NCI-H146 treated with DMSO at 0.1 percent for 48 hours (cell line): ENCODE measurements around the gene RELN.

Experiments used
- DNase-seq: peaks from one replicate; lab custom pipeline; 2025; ENCODE audit not compliant: unreplicated experiment; lab: John Stamatoyannopoulos, UW

RELN gene

DNA sequence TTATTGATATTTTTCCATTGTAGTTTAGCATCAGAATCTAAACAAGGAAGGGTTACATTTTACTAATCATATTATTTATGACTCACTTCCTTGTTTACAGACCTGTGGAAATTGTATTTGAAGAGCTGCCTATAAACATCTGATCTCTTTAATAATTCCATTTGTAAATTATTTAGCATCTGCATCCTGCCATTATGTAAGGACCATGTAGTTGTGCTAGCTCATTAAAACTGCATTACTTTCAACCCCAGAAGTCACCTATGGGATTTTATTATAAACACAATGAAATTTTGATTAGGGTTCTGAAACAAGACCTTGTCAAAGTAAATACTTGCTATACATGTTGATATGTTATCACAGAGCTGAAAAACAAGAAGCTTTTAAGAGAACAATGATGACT, 396.6 kb downstream of the RELN start:
- DNase-seq, result no peak

- DNase-seq, result no peak
Observed at GRCh38 chr7:103592187-103592586, 397.3 kb downstream of the RELN start.

DNA sequence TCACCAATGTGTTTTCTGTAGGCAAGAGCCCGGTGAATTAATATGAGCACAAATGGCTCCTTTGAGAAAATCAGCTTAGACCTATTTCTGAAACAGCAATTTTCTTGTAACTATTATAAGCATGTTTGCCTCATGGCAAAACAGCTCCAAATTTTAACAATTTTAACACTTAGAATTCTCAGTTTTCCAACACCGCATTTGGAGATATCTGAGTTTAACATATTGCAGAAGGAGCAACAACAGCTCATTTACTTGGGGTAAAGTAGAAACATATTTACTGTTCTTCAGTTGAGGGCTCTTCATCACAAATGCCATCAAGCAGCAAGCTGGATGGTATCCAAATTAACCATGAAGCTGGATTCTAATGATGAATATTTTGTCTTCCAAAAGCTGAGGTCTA, 409.4 kb downstream of the RELN start:
- DNase-seq, result no peak

GRCh38 chr7:103577059-103577458, 412.4 kb downstream of the RELN start:
- no peak for DNase-seq

DNA sequence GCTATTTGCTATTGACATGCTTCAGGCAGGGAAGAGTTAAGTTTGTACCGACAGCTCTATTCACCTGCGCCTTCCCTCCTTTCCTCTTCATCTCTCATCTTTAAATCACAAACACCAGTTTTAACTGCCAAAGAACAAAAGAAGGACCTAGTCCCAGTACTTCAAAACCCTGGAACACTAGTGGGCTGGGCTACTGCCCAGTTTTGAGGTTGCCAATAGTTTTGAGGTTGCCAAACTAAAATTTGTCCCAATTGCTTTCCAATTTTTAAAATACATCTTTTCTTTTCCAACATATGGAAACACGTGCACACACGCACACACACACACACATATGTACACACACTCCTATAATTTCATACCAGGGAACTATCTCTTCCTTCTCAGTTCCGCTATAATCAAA, 412.8 kb downstream of the RELN start:
- no peak for DNase-seq

GRCh38 chr7:103574576-103574975, 414.9 kb downstream of the RELN start:
- DNase-seq, result no peak

- peak; percentile 21 for DNase-seq
Observed at GRCh38 chr7:103573479-103574058, 415.9 kb downstream of the RELN start.

GRCh38 chr7:103571586-103571985, 417.9 kb downstream of the RELN start:
- no peak for DNase-seq

GRCh38 chr7:103569621-103570305, 419.7 kb downstream of the RELN start:
- DNase-seq, result no peak

DNA sequence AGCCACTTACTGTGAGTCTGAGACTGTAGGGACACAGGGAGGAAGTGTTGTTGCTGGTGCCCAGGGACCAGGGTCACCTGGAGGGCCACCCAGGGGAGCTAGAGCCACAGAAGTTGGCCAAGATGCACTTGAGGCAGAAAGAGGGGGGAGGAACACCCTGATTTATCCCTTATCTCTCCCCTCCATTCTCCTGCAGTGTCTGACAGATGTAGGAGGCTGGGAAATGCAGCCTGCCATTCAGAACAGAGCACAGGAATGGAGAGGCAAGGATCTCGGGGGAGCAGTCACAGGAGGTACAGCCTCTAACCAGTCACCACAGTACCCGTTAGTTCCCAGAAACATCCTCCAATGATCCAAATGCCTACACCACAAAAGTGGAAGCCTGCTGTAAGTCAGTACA, 425.0 kb downstream of the RELN start:
- DNase-seq, result no peak

DNA sequence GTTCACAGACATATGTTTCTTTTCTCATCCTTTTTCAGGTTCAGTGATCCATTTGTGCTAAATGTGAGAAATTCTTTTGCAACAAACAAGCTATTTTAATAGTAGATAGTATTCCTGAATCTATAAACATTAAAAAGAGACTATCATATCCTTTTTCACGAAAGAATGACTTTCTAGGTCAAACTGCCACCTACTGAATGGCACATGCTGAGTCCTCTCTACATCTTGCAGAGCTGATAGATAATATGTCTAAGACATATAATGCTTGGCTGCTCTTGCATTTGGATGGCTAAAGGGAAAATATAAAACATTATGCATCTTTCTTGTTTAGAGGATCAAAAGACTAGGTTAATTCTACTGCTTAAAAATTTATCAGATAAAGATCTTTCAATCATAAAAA, 429.3 kb downstream of the RELN start:
- no peak for DNase-seq

DNA sequence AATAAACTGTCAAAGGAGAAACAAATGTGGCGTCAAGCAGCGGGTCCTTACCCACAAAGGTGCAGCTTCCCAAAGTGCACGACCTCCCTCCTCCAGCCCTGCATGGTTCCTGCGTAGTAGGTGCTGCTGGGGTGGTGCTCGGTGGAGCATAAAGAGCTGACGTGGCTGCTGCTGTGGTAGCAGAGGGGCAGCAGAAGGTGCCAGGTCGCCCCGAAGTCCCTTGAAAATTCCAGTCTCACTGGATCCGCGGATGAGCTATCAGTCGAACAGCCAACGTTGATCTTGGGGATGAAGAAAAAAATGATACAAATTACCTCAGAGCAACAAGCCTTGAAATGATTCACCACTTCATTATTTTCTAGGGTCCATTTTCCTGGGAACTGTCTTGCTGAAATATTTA, 438.4 kb downstream of the RELN start:
- DNase-seq, result no peak

GRCh38 chr7:103549786-103550185, 439.7 kb downstream of the RELN start:
- DNase-seq, result no peak

GRCh38 chr7:103547451-103548284, 441.8 kb downstream of the RELN start:
- no peak for DNase-seq

DNA sequence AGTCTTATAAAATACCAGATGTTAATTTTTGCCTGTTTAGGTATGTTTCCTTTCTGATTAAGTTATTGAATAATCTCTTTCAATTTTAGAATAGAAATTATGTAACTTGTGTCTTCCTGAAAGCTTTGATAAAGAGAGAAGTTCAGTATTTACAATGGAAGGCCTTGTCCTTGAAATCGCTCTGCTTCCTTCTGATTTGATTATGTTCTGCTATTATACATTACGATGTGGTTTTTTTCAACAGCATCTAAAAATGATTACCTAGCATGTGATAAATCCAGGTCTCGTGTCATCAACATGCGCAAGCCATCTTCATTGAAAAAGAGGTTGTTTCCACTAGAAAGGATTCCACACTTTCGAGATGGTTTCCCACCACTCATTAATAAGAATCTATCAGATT, 447.0 kb downstream of the RELN start:
- DNase-seq, result no peak

GRCh38 chr7:103541947-103542346, 447.5 kb downstream of the RELN start:
- DNase-seq, result no peak

GRCh38 chr7:103541026-103541425, 448.4 kb downstream of the RELN start:
- DNase-seq, result no peak

GRCh38 chr7:103540338-103540737, 449.1 kb downstream of the RELN start:
- DNase-seq, result no peak

DNA sequence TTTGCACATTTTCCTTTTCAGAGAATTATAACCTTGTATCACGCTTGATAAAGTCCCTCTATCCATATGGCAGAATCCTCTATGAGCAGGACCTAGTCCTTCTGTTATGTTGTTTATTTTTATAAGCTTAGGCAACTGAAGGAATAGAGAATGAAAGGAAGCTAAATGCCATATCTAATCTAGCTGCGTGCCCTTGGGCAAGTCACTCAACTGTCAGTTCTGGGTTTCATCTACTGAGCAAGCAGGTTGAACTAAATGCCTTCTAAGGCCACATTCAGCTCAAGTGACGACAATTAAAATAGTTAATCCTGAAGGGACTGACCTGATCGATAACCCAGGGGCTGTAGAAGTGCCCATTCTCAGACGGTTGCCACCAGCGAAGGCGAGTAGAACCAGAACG, 449.6 kb downstream of the RELN start:
- no peak for DNase-seq

- DNase-seq, result no peak
Observed at GRCh38 chr7:103538964-103539709, 450.3 kb downstream of the RELN start.

- DNase-seq, result no peak
Observed at GRCh38 chr7:103533761-103534160, 455.7 kb downstream of the RELN start.

GRCh38 chr7:103532955-103533354, 456.5 kb downstream of the RELN start:
- DNase-seq, result no peak
